ENCODE measurements around the gene CUX1.
"Not testable (repeated sequence)": the region's sequence is repeated elsewhere in the genome, so short reads cannot be mapped to it uniquely, and the experiment has no call there.

CUX1 gene

DNA sequence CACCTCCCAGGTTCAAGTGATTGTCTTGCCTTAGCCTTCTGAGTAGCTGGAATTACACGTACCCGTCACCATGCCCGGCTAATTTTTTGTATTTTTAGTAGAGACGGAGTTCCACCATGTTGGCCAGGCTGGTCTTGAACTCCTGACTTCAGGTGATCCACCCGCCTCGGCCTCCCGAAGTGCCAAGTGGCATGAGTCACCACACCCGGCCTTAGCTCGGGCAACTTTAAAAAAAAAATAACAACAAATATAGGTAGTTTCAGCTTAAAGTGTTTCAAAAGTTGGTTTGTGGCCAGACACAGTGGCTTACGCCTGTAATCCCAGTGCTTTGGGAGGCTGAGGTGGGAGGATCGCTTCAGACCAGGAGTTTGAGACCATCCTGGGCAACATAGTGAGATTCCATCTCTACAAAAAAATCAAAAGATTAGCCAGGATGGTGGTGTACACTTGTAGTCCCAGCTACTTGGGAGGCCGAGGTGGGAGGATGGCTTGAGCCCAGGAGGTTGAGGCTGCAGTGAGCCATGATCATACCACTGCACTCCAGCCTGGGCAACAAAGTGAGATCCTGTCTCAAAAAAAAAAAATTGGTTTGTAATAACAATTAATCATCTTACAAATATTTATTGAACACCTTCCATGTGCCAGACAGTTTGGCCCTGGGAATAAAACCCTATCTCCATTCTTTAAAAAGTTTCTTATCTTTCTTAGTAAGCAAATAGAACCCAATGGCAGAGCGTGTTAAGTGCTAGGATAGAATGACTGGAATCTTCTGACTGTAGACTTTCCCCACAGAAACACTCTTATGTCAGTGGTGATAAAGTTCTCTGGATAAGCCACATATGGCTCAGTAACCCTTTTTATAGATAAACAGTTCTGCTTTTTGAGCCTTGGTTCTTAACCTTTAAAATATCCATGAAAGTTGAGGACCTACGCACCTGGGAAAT lies 104.4 kb downstream of the CUX1 start:
- DNase-seq = peak; percentile 57

DNA sequence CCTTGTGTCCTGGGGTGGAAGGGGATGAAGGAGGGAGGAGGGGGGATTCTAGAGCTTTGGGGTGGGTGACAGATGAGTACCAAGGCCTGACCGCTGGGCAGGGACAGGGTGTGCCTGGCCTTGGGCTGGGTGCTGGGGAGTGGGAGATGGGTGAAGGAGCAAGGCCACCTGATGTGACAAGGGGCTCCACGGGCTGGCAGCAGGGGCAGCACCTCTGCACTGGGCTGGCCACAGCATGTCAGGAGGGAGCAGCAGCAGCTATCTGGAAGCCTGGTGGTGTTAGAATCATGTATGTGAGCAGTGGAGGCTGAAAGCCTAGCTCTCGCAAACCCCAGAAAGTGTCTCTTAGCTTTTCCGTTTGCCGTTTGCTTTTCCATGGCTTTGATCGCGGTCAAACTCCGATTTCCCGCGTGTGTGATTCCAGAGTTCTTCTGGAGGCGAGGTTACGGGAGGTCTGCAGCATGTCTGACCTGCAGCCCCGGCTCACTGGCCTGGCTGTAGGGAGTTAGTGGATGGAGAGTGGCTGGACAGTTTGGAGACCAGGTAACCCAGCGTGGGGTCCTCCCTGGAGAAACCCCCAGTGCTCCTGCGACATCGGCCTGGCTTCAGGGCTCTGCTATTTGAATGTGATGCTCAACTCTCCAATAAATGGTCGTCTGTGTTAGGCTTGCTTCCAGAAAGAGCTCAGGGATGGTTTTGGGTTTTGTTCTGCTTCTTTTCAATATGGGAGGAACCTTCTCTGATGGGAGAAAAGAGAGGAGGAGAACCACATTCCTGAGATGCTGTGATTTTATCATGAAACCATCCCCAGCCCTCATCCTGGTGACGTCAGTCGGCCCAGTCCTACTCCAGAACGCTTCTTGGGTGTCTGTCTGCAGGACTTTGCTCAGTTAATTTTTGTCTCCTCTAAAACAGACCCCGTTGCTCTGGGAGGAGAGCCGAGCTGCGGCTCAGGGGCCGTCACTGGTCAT lies 105.5 kb downstream of the CUX1 start:
- DNase-seq = peak; percentile 75

DNA sequence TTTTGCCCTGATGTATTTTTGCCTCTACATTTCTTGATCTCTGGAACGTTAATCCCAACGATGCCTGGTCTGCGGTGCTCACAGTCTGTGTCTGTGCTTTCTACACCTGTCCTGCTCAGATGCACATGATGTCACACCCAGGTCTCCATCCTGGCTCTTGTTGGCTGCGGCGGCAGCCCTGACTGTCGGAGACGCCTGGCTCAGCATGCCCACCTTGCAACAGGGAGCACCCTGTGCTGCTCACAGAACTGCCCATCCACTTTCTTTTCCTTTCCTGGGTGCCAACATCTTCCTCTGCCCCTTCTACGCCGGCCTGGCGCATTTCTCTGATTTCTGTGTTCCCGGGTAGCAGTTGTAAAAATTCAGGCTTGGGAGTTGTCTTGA lies 106.2 kb downstream of the CUX1 start:
- no peak for DNase-seq

DNA sequence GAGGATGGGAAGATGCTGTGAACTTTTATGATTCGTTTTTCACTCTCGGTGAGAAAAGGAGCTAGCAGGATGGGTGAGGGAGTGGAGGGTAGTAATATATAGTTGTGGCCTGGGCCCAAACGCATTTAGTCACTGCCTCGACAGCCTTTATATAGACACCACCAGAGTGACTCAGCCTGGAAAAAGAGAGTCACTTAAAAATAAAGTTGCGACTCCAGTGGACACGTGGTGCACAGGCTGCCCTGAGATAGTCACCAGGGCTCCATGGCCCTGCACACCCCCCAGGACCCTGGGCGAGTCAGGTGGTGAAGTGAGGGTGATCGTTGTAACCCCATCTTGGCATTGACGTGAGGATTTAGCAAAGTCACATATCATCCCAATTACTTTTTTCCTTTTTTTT lies 106.7 kb downstream of the CUX1 start:
- DNase-seq = peak; percentile 93

DNA sequence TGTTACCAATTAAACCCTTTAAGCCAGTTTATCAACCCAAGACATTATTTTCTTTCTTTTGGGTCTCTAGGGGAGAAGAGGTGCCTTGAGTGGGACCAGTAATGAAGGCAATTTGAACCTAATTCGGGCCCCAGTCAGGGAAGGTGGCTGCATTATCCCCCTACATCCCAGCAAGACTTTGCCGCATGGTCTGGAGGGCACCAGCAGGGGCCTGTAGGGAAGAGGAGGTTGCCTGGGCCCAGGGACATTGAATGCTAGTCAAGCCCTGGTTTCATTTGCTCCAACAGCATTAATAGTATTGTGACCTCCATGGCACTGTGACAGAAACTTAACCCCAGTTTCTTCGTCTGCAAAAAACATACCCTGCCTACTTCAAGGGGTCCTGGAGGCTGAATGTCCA lies 108.8 kb downstream of the CUX1 start:
- no peak for DNase-seq

DNA sequence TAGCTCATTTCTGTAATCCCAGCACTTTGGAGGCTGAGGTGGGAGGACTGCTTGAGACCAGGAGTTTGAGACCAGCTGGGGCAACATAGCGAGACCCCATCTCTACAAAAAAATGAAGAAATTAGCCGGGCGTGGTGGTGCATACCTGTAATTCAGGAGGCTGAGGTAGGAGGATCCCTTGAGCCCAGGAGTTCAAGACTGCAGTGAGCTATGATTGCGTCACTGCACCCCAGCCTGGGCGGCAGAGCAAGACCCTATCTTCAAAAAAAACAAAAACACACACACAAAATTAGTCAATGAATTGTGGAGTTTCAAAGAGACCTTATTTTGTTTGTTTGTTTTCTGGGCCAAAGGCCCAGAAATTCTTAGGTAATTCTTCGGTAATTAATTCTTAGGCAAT lies 110.0 kb downstream of the CUX1 start:
- DNase-seq = no peak

DNA sequence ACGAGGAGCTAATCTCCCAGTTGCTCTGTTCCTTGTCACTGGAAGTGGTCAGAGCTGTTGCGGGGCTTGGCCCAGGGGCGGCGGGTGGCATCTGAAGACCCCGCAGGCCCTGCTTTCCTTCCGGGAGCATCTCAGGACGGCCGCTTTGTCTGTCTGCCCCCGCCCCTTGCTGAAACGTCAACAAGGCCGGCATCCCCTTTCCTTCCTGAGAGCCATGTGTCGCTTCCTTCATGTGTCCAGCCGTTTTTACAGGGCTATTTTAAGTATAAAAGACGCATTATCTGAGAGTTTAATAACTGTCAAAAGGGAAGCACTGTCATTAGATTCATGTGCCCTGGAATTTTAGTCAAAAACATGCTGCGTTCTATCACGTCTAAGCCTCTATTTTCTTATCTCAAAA lies 110.4 kb downstream of the CUX1 start:
- no peak for DNase-seq

DNA sequence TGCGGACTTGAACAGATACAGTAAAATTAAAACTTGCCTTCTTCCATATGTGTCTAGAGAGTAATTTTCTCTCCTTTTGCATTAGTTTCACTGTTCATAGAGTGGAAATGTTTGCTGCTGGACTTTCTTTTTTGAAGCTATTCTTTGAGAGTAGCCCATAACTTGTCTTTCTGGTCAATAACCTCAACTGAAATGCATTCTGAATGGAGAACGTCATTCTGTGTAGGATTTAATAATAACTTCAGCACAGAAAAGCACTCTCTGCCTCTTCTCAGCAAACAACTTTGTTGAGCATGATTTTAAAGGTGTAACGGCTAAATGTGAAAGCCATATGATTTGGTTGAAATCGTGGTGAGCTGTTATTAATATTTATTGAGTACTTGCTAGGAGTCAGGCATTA lies 111.8 kb downstream of the CUX1 start:
- no peak for DNase-seq

DNA sequence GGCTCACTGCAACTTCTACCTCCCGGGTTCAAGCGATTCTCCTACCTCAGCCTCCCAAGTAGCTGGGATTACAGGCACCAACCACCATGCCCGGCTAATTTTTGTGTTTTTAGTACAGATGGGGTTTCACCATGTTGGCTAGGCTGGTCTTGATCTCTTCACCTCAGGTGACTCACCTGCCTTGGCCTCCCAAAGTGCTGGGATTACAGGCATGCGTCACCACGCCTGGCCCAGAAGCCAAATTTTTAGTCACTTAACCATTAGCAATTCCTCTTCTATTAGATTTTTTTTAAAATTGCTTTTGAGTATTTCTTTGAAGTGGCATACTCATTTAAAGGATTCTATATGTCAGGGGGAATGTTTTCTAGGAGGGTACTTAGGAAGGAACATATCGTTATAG lies 112.5 kb downstream of the CUX1 start:
- DNase-seq = not testable (repeated sequence)

DNA sequence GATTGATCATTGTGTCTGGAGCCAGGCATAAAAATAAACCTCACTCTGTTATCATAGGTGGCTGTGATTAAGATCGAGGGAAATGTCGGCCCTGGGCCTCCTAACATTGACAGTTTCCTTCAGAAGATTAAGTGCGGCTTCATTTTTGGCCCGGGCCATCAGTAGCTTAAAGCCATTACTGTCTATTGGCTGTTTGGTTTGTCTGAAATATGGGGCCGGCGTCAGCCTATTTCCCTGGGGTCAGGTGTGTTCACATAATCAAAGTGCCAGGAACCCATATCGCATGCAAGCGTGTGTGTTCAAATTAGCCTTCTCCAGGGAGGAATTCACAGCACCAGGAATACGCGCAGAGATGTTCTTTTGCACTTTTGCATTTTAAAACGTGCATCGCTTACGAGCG lies 114.7 kb downstream of the CUX1 start:
- DNase-seq = no peak

DNA sequence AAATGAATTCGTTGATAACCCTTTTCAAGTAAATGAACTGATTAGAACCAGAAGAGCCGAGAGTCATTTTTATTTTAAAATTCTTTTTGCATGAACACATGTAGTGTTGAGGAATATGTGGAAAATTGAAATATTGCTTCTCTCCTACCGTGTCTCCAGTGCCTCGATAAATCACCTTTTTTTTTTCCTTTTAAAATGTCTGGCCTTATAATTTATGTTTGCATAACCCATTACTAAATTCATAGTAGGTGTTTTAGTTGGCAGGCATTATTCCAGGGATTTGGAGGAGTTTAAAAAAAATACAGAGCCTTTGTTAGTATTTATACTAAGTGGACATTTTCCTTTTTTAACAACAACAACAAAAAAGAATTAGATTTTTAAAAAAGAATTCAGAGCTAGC lies 115.6 kb downstream of the CUX1 start:
- DNase-seq = no peak

DNA sequence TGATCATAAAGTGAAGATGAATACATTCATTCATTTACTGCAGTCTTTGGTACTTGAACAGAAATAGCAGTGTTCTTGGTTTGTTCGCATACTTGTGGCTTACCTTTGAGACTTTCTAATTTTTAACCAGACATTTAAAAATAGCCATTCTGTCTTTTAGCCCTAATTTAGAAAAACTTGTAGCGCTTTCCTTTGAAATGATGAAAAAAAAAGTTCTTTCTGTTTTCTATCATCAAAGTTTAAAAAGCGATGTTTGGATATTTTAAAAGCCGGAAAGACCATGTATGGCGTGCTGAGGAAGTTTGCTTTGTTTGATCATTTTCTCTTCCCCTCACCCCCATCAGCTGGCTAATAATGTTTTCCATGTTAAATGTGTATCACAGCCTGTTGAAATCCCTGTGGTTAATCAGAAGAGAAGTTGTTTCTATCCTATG lies 116.3 kb downstream of the CUX1 start:
- no peak for DNase-seq

DNA sequence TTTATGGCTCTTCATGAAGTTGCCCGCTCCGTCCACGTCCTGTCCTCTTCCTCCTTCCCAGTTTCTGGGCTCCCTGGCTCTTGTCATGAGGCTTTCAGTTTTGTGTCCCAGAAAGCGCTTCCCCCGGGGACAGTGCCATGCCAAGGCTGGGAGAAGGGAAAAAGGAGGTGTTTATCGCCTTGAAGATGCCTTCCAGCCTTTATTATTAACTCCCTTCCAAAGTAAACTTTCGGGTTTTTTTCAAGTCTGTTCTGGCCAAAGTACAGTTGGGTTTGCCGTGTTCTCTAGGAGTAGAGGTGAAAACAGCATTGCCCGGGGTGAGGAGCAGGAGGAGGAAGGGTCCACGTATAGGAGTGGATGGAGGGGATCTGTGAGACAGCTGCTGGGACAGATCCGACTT lies 117.2 kb downstream of the CUX1 start:
- DNase-seq = no peak

DNA sequence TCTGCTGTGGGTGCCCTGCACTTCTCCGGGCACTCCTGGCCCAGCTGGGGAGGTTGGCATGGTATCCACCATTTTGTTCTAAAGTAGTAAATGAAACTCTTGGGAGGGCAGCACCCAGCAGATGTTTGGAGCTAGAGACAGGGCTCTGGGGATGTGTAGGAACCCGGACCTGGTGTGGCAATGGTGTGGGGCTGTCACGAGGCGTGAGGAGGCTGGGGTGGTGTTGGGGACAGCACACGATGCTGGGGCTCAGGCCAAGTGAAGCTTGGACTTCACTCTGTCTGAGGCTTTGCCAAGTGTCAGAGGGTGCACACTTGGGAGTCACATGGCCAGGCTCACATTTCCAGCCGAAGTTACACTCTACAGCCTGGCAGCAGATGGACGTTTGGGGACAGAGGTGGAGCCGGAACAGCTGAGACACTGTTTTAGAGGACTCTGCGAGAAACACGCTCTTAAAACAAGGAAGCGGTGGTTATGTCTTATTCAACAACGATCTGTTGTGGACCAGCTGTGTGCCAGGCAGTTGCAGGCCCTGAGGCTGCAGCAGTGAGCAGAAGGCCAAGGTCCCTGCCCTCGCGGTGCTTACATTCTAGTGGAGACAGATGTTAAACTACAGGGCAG lies 118.2 kb downstream of the CUX1 start:
- no peak for DNase-seq

DNA sequence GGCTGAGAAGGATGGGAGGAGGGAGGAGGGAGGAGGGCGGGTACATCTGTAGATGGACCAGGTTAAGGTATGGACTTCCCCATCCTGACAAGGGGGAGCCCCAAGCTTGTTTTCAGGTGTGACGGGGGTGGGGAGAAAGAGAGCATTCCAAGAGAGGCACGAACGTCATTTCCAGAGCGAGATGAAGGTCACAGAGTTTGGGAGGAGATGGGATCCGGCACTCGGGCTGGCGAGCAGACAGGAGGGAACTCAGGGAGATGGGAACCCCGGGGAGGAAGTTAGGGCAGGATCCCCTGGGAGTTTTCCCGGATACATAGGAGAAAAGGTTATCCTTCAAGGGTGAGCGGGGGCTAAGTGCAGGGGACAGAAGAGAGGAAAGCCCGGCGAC lies 118.8 kb downstream of the CUX1 start:
- DNase-seq = peak; percentile 18

DNA sequence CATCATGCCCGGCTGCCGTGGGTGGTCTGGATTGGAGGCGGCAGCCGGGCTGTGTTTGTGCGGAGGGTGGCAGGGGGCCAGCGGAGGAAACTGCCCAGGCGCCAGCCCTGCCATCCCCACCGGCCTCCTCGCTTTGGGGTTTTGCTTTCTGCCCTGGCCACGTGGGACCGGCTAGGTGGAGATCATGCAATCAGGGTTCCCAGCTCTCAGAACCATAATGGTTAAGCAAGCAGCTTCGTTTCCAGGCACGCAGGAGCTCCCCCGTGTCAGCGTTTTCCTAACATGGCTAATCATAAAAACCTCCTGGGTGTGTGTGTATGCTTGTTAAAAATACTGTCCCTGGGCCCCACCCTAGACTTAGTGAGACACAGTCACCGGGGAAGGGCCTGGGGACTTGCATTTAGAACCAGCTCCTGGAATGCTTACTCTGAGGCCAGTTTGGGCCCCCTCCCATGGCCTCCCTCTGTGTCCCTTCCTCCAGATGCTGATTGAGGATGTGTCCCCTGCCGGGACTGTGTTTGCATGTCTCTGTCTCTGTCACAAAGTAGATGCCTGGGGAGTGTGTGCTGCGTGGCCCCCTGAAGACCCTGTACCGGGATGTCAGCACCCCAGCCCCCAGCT lies 119.3 kb downstream of the CUX1 start:
- peak; percentile 38 for DNase-seq

DNA sequence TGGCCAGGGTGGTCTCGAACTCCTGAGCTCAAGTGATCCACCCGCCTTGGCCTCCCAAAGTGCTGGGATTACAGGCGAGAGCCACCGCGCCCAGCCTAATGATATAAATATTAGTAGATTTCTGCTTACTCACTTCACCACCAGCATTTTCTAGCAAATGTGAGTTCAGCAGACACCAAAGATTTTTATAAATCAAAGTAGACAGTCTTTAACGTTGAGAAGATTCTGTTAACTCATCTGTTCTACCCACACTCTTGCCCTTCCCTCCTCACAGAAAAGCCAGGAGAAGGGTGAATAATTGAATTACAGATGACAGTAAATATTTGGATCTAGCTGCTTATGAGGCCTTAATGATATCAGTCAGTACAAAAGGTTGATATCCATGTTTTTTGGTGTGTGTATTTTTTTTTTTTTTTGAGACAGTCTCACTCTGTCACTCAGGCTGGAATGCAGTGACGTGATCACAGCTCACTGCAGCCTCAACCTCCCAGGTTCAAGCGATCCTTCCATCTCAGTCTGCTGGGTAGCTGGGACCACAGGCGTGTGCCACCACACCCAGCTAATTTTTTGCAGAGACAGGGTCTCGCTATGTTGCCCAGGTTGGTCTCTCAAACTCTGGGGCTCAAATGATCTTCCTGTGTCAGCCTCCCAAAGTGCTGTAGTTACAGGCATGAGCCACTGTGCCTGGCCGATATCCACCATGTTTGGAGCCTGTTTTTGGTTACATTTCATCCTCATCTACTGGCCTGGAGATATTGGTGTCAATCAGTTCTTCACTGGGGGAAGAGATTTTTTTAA lies 120.5 kb downstream of the CUX1 start:
- no peak for DNase-seq

DNA sequence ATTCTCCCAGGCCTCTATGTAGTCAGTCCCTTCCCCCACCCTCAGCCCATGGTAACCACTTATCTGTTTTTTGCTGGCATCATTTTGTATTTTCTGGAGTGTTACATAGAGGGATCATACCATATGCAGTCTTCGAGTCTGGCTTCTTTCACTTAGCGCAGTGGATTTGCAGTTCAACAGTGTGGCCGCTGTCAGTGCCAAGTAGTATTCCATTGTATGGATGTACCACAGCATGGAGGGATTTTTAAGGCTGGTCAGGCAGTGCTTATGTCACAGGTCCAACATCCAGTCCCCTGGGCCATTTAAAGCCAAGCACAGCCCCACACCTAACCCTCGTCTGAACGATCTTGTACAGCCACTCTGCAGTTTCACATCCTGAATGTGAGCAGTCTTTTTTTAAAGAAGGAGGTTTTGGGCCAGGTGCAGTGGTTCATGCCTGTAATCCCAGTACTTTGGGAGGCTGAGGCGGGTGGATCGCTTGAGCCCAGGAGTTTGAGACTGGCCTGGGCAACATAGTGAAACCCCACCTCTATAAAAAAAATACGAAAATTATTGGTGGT lies 121.8 kb downstream of the CUX1 start:
- DNase-seq = no peak

DNA sequence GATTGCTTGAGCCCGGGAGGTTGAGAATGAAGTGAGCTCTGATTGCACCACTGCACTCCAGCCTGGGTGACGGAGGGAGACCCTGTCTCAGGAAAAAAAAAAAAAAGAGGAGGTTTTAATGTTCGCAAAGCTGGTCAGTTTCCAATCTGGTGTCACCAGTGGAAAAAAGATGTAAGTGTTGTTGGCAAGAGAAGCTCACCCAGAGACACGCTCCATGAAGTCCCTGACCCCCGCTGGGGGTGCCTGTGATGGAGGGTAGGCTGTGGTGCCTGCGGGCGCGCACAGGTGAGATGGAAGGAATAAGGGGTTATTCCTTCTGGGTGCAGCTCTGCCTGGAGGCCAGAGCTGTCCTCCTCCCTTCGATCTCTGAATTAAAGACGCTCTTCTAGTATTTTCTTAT lies 122.7 kb downstream of the CUX1 start:
- DNase-seq = no peak

DNA sequence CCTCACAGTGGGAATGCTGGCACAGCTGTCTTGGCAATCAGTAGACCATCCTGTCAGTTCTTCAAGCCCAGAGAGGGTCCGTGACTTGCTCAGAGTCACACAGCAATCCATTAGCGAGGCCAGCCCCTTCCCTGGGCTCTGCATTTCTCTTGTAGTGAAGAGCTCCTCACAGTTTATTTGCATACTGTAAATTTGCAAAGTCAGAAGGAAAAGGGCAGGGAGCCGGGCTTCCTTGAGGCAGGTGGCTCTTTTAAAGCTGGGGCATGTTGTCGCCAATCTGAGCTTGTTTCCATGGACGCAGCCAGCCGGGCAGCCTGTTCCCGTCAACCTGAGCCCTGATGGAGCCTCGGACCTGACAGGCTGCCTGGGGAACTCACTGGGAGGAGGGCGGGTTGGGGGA lies 123.4 kb downstream of the CUX1 start:
- no peak for DNase-seq
